Activated CD4-positive, alpha-beta T cell treated with anti-CD3 and anti-CD28 coated beads, Interleukin-2, amount 10 ng/mL, durations not matched to agents 24 days and 14 days (primary cell): Measurements from ENCODE around the gene SLC44A4. TPM values are rescaled to one million over a fixed set of nuclear protein-coding genes. Genes with fewer than 3 reads are reported as not detected.

Source experiments
- DNase-seq: peaks from one replicate; pipeline ENCODE4 v3.0.0; 2022
- H3K27ac Mint-ChIP-seq: one replicate; pipeline ENCODE4 v1.8.0; 2022; ENCODE audit warnings: mild to moderate bottlenecking, mixed read lengths
- H3K27me3 Mint-ChIP-seq: one replicate; pipeline ENCODE4 v1.8.0; 2022; ENCODE audit warnings: mixed read lengths
- H3K36me3 Mint-ChIP-seq: one replicate; pipeline ENCODE4 v1.8.0; 2022; ENCODE audit warnings: low read depth, mild to moderate bottlenecking, mixed read lengths
- H3K4me1 Mint-ChIP-seq: one replicate; pipeline ENCODE4 v1.8.0; 2021; ENCODE audit warnings: mixed read lengths
- H3K4me3 Mint-ChIP-seq: one replicate; pipeline ENCODE4 v1.8.0; 2022; ENCODE audit warnings: mild to moderate bottlenecking, moderate library complexity, mixed read lengths
- H3K9me3 Mint-ChIP-seq: one replicate; pipeline ENCODE4 v1.8.0; 2021; ENCODE audit warnings: mixed read lengths
- intact Hi-C: fragments of 100-400 bp; cut with micrococcal nuclease; formaldehyde crosslinking; loops from one replicate; pipeline ENCODE4 v1.15.1; 2023
- total RNA-seq: library from RNA; stranded (reverse); gene quantifications from 2 replicates; pipeline ENCODE4 v1.2.3, GENCODE V29; 2022

The SLC44A4 gene
- total RNA-seq, 1 donor from 2014 or later, result not detected

GRCh38 chr6:31897612-31898382 lies 19.0 kb upstream of the SLC44A4 start, which contains the start of gene EHMT2:
Gene EHMT2 (minus strand): TSS chr6:31897698. CDS start chr6:31897677, 21 bp downstream.
- DNase-seq, result peak; percentile 97
- H3K36me3 Mint-ChIP-seq, result peaks cover 15% of the 10 kb centered on the region
- H3K27me3 Mint-ChIP-seq, result peaks cover under 1% of the 10 kb centered on the region
- peak within 1 kb of the TSS; percentile 97 for H3K4me3 Mint-ChIP-seq
- intact Hi-C loops, result loop anchor here (1.0 to 2.0 kb wide), 2 partner anchors 34 to 63 kb away; no protein-coding TSS in a partner anchor
- H3K27ac Mint-ChIP-seq, result peak within 1 kb of the TSS; percentile 94
- H3K9me3 Mint-ChIP-seq, result no peaks in the 10 kb centered on the region
- peaks cover 35% of the 10 kb centered on the region for H3K4me1 Mint-ChIP-seq

GRCh38 chr6:31896856-31897611 lies 18.2 kb upstream of the SLC44A4 start:
- Mint-ChIP-seq H3K27ac (peak overlapping the region; percentile 89), H3K27me3 (no peaks in the 10 kb centered on the region), H3K36me3 (peaks cover 18% of the 10 kb centered on the region), H3K9me3 (no peaks in the 10 kb centered on the region), H3K4me3 (peak overlapping the region; percentile 97), H3K4me1 (peaks cover 30% of the 10 kb centered on the region)
- DNase-seq, result peak; percentile 71
- intact Hi-C loops, result loop anchor here (1.0 to 2.0 kb wide), 3 partner anchors 34 to 298 kb away; no protein-coding TSS in a partner anchor

GRCh38 chr6:31896493-31896855 lies 17.7 kb upstream of the SLC44A4 start:
- Mint-ChIP-seq H3K36me3 (peaks cover 20% of the 10 kb centered on the region), H3K27ac (peak overlapping the region; percentile 89), H3K4me3 (peak overlapping the region; percentile 87), H3K27me3 (no peaks in the 10 kb centered on the region), H3K9me3 (no peaks in the 10 kb centered on the region), H3K4me1 (peaks cover 30% of the 10 kb centered on the region)
- no peak for DNase-seq
- intact Hi-C loops, result loop anchor here (1.0 to 2.0 kb wide), 2 partner anchors 62 to 299 kb away; no protein-coding TSS in a partner anchor

DNA sequence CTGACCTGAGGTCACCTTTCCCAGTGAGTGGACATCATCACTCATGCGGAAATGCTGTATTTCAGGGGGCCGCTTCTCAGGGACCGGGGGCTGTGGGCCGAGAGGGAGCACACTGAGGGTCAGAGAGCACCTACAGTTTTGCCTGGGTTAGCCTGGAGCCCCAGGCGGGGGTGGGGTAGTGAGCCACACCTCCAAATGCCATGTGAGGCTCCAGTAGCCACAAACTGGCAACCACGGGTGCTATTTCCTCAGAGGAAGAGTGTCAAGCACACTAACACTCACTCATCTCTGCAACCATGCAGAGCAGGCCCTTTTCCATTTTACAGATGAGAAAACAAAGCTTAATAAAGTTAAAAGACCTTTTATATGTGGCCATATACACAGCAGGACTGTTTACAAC lies 14.0 kb upstream of the SLC44A4 start:
- H3K4me1 Mint-ChIP-seq, result peaks cover 13% of the 10 kb centered on the region
- DNase-seq, result no peak
- H3K36me3 Mint-ChIP-seq, result peaks cover 32% of the 10 kb centered on the region
- H3K9me3 Mint-ChIP-seq, result no peaks in the 10 kb centered on the region
- H3K27me3 Mint-ChIP-seq, result no peaks in the 10 kb centered on the region
- intact Hi-C loops, result no loop called here
- H3K4me3 Mint-ChIP-seq, result no peak overlapping the region
- no peak overlapping the region for H3K27ac Mint-ChIP-seq

GRCh38 chr6:31889331-31889972 lies 10.7 kb upstream of the SLC44A4 start:
- Mint-ChIP-seq H3K27ac (no peak overlapping the region), H3K9me3 (no peaks in the 10 kb centered on the region), H3K4me1 (peaks cover 7% of the 10 kb centered on the region), H3K36me3 (peaks cover 45% of the 10 kb centered on the region), H3K27me3 (no peaks in the 10 kb centered on the region), H3K4me3 (no peak overlapping the region)
- intact Hi-C loops, result no loop called here
- DNase-seq, result no peak

- peak; percentile 88 for DNase-seq
- intact Hi-C loops, result no loop called here
- Mint-ChIP-seq H3K4me1 (peaks cover 6% of the 10 kb centered on the region), H3K27me3 (no peaks in the 10 kb centered on the region), H3K36me3 (peaks cover 48% of the 10 kb centered on the region), H3K27ac (no peak overlapping the region), H3K4me3 (no peak overlapping the region), H3K9me3 (no peaks in the 10 kb centered on the region)
Observed at GRCh38 chr6:31888276-31889258, 9.8 kb upstream of the SLC44A4 start.

DNA sequence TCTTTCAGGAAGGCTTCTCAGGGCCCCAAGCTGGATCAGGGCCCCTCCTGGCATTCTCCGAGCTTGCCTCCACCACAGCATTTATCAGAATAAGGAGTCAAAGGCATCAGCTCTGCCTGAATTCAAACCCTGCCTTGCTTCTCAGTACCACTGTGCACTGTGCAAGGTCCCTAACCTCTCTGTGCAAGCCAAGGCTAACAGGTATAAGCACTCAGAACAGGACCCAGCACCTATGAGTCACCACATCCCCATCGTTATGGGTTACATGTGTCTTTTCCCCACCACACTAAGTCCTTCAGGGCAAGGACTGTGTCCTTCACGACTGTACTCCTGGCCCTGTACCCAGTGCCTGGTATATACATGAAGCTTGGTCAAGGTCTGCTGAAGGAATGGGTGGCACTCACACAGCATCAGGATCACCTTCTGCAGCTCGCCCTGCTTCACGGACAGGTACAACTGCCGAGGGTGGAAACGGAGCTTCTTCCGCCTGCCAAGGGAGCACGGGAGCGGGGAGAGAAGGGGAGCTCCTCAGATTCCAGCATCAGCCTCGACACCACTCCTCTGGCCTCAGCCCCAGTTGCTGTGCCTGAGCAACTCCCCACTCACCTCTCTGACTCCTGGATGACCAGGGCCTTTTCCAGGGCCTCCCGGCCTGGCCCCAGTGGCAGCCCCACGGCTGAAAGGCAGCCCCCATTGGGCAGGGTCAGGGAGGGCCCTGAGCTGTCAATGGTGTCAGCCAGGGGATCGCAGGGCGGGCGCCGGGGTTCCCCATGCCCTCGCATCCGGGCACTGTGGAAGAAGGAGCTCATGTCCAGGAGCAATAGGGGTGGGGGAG lies 8.6 kb upstream of the SLC44A4 start:
- Mint-ChIP-seq H3K27ac (no peak overlapping the region), H3K4me1 (peaks cover 3% of the 10 kb centered on the region), H3K27me3 (no peaks in the 10 kb centered on the region), H3K9me3 (no peaks in the 10 kb centered on the region), H3K36me3 (peaks cover 48% of the 10 kb centered on the region), H3K4me3 (no peak overlapping the region)
- no peak for DNase-seq
- intact Hi-C loops, result no loop called here

DNA sequence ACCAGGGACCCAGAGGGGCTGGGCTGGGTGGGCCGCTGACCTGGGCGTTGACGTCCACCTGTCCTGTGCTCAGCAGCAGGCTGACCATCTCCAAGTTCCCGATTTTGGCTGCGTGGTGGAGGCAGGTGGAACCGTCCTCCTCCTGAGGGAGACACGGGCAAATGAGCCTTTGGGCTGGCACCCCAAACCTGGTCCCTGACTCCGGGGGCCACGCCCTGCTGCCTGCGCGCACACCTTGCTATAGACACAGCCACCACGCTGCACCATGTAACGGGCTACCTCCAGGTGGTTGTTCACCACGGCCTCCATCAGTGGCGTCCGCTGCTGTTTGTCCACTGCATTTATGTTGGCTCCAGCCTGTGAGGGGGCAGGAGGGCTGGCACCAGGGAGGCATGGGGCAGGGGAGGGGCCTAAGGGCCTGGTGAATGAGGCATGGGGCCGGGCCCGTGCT lies 7.8 kb upstream of the SLC44A4 start:
- no peak for DNase-seq
- peaks cover 3% of the 10 kb centered on the region for H3K4me1 Mint-ChIP-seq
- H3K27me3 Mint-ChIP-seq, result no peaks in the 10 kb centered on the region
- intact Hi-C loops, result no loop called here
- peaks cover 48% of the 10 kb centered on the region for H3K36me3 Mint-ChIP-seq
- H3K27ac Mint-ChIP-seq, result no peak overlapping the region
- no peaks in the 10 kb centered on the region for H3K9me3 Mint-ChIP-seq
- H3K4me3 Mint-ChIP-seq, result no peak overlapping the region

- H3K36me3 Mint-ChIP-seq, result peaks cover 52% of the 10 kb centered on the region
- H3K27ac Mint-ChIP-seq, result no peak overlapping the region
- H3K9me3 Mint-ChIP-seq, result no peaks in the 10 kb centered on the region
- peaks cover 3% of the 10 kb centered on the region for H3K4me1 Mint-ChIP-seq
- DNase-seq, result no peak
- intact Hi-C loops, result no loop called here
- H3K27me3 Mint-ChIP-seq, result no peaks in the 10 kb centered on the region
- H3K4me3 Mint-ChIP-seq, result no peak overlapping the region
Observed at GRCh38 chr6:31884528-31885035, 5.8 kb upstream of the SLC44A4 start.

GRCh38 chr6:31883676-31884075 lies 4.9 kb upstream of the SLC44A4 start:
- no peak for DNase-seq
- intact Hi-C loops, result no loop called here
- H3K36me3 Mint-ChIP-seq, result peaks cover 50% of the 10 kb centered on the region
- no peaks in the 10 kb centered on the region for H3K4me1 Mint-ChIP-seq
- H3K27ac Mint-ChIP-seq, result no peak overlapping the region
- no peaks in the 10 kb centered on the region for H3K9me3 Mint-ChIP-seq
- no peak overlapping the region for H3K4me3 Mint-ChIP-seq
- H3K27me3 Mint-ChIP-seq, result no peaks in the 10 kb centered on the region

- H3K4me3 Mint-ChIP-seq, result no peak overlapping the region
- intact Hi-C loops, result no loop called here
- H3K27ac Mint-ChIP-seq, result no peak overlapping the region
- H3K36me3 Mint-ChIP-seq, result peaks cover 45% of the 10 kb centered on the region
- no peaks in the 10 kb centered on the region for H3K4me1 Mint-ChIP-seq
- H3K9me3 Mint-ChIP-seq, result no peaks in the 10 kb centered on the region
- DNase-seq, result no peak
- H3K27me3 Mint-ChIP-seq, result no peaks in the 10 kb centered on the region
Observed at GRCh38 chr6:31882344-31882743, 3.5 kb upstream of the SLC44A4 start.

DNA sequence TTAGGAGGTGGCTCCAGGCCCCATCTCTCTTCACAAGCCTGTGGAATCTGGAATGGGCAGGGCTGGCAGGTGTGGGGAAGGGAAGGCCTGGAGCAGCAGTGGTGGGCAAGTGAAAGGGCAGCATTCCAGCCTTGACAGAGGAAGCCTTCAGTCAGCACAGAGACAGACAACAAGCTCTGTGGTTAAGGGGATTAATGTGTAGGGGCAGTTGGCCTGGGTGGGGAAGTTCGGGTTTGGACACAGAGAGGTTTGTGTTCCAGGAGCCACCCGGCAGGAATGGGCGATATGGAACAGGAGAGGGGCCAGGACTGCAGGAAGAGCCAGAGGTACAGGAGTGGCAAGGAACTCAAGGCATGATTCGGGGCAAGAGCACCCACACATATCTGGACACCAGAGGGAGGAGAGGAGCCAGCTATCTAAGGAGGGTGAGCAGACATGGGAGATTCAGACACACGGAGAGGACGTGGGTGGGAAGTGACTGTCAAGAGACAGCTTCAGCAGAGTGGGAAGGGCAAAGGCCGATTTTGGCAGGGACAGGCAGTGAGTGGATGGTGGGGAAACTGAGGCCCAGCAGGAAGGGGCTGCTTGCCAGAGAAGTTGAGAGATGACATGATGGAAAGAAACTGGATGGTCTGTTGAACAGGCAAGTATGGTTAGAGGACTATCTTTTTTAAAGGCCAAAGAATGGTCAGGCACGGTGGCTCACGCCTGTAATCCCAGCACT lies 2.5 kb upstream of the SLC44A4 start:
- H3K27me3 Mint-ChIP-seq, result no peaks in the 10 kb centered on the region
- H3K9me3 Mint-ChIP-seq, result no peaks in the 10 kb centered on the region
- peak overlapping the region; percentile 45 for H3K27ac Mint-ChIP-seq
- H3K36me3 Mint-ChIP-seq, result peaks cover 44% of the 10 kb centered on the region
- no peak overlapping the region for H3K4me3 Mint-ChIP-seq
- no peak for DNase-seq
- intact Hi-C loops, result no loop called here
- no peaks in the 10 kb centered on the region for H3K4me1 Mint-ChIP-seq
